OCI-LY1 (cell line): ENCODE results near the gene CCL19.

Experiments
- H2AFZ ChIP-seq: fragments of 200-600 bp; sonication (generic), shearing (Covaris generic); 2 replicates; pipeline ENCODE4 v1.6.0; 2014; ENCODE audit warnings: antibody characterized with exemption, mild to moderate bottlenecking, low read length
- H3F3A ChIP-seq: fragments of 200-600 bp; sonication (generic), shearing (Covaris generic); 2 replicates; pipeline ENCODE4 v1.6.0; 2014; ENCODE audit warnings: mild to moderate bottlenecking, antibody characterized with exemption, low read length, moderate library complexity; ENCODE audit not compliant: insufficient read depth
- H3K27ac ChIP-seq: fragments of 200-600 bp; sonication (generic); 2 replicates; pipeline ENCODE4 v1.5.1; 2014; ENCODE audit warnings: low read length, mixed run types, mild to moderate bottlenecking, low read depth; ENCODE audit not compliant: poor library complexity, severe bottlenecking
- H3K27me3 ChIP-seq: fragments of 200-600 bp; sonication (generic); 2 replicates; pipeline ENCODE4 v1.6.0; 2014; ENCODE audit warnings: antibody characterized with exemption, mild to moderate bottlenecking, low read length, moderate library complexity; ENCODE audit not compliant: insufficient read depth
- H3K36me3 ChIP-seq: fragments of 200-600 bp; sonication (generic); 2 replicates; pipeline ENCODE4 v1.6.1; 2014; ENCODE audit warnings: mild to moderate bottlenecking, antibody characterized with exemption, low read length, moderate library complexity, mixed read lengths; ENCODE audit not compliant: insufficient read depth
- H3K4me1 ChIP-seq: fragments of 200-600 bp; sonication (generic); 2 replicates; pipeline ENCODE4 v1.5.1; 2014; ENCODE audit warnings: mild to moderate bottlenecking, low read length, moderate library complexity; ENCODE audit not compliant: insufficient read depth, severe bottlenecking
- H3K4me2 ChIP-seq: fragments of 200-600 bp; sonication (generic), shearing (Covaris generic); 2 replicates; pipeline ENCODE4 v1.6.1; 2014; ENCODE audit warnings: low read length
- H3K4me3 ChIP-seq: fragments of 200-600 bp; sonication (generic); 2 replicates; pipeline ENCODE4 v1.5.1; 2014; ENCODE audit warnings: low read length, low read depth, mild to moderate bottlenecking, mixed read lengths; ENCODE audit not compliant: poor library complexity, severe bottlenecking
- H3K79me2 ChIP-seq: fragments of 200-600 bp; shearing (Covaris generic); 2 replicates; pipeline ENCODE4 v1.6.1; 2016; ENCODE audit warnings: mixed run types, low read length, mixed read lengths; ENCODE audit not compliant: insufficient read depth
- H3K9ac ChIP-seq: fragments of 200-600 bp; sonication (generic), shearing (Covaris generic); 2 replicates; pipeline ENCODE4 v1.6.1; 2014; ENCODE audit warnings: mild to moderate bottlenecking, low read length, mixed read lengths
- H3K9me2 ChIP-seq: fragments of 200-600 bp; sonication (generic), shearing (Covaris generic); 2 replicates; pipeline ENCODE4 v1.6.1; 2014; ENCODE audit warnings: low read depth, mild to moderate bottlenecking, low read length, mixed read lengths
- H3K9me3 ChIP-seq: fragments of 200-600 bp; shearing (Covaris generic); 2 replicates; pipeline ENCODE4 v1.6.1; 2014; ENCODE audit warnings: low read length, mixed read lengths
- H4K20me1 ChIP-seq: fragments of 200-600 bp; sonication (generic), shearing (Covaris generic); 2 replicates; pipeline ENCODE4 v1.6.0; 2016; ENCODE audit warnings: mild to moderate bottlenecking, low read length; ENCODE audit not compliant: insufficient read depth
- EZH2 ChIP-seq: fragments of 200-600 bp; sonication (generic), shearing (Covaris generic); IDR thresholded peaks from 2 replicates; pipeline ENCODE4 v1.8.0; 2017; ENCODE audit warnings: borderline replicate concordance, mixed run types, mild to moderate bottlenecking, antibody characterized with exemption, low read length, moderate library complexity, mixed read lengths
- TF ChIP-seq, protein P1 (sequence below): fragments of 200-600 bp; sonication (generic), shearing (Covaris generic); IDR thresholded peaks from 2 replicates; pipeline ENCODE4 v1.5.1; 2017; ENCODE audit warnings: mild to moderate bottlenecking, antibody characterized with exemption, low read length, moderate library complexity, mixed read lengths

The CCL19 gene

DNA sequence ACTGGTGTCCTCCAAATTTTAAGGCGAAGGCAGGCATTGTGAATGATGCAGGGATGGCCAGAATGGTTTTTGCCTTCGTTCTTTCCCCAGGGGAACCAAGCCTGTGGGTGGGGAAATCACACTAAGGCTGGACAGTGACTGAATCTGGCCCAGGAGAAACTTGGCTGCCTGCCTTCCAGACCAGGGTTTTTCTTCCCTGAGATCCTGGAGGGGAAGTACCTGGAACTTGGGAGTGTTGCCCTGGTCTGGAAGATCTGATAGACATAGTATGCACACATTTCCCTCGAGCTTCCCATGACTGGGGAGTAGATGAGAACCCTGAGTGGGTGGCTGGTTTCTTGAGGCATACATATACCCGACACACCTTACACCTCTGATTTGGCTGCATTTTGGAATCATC, 39.8 kb downstream of the CCL19 start:
- H3K4me1 ChIP-seq: peaks cover 25% of the 10 kb centered on the region
- no peaks in the 10 kb centered on the region for H3F3A ChIP-seq
- H3K4me3 ChIP-seq: no peak overlapping the region
- H2AFZ ChIP-seq: no peak overlapping the region
- H3K27ac ChIP-seq: no peak overlapping the region
- H3K9me2 ChIP-seq: no peaks in the 10 kb centered on the region
- H3K4me2 ChIP-seq: peak overlapping the region; percentile 46; the same call in 1 of the 2 replicates
- H3K79me2 ChIP-seq: no peaks in the 10 kb centered on the region
- peaks cover 35% of the 10 kb centered on the region for H3K36me3 ChIP-seq
- TF ChIP-seq, protein P1, sequence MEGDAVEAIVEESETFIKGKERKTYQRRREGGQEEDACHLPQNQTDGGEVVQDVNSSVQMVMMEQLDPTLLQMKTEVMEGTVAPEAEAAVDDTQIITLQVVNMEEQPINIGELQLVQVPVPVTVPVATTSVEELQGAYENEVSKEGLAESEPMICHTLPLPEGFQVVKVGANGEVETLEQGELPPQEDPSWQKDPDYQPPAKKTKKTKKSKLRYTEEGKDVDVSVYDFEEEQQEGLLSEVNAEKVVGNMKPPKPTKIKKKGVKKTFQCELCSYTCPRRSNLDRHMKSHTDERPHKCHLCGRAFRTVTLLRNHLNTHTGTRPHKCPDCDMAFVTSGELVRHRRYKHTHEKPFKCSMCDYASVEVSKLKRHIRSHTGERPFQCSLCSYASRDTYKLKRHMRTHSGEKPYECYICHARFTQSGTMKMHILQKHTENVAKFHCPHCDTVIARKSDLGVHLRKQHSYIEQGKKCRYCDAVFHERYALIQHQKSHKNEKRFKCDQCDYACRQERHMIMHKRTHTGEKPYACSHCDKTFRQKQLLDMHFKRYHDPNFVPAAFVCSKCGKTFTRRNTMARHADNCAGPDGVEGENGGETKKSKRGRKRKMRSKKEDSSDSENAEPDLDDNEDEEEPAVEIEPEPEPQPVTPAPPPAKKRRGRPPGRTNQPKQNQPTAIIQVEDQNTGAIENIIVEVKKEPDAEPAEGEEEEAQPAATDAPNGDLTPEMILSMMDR: no peak
- no peak for TF ChIP-seq EZH2
- no peaks in the 10 kb centered on the region for H4K20me1 ChIP-seq
- no peaks in the 10 kb centered on the region for H3K9me3 ChIP-seq
- H3K9ac ChIP-seq: no peak overlapping the region
- H3K27me3 ChIP-seq: no peaks in the 10 kb centered on the region; the same call in 1 of the 2 replicates

DNA sequence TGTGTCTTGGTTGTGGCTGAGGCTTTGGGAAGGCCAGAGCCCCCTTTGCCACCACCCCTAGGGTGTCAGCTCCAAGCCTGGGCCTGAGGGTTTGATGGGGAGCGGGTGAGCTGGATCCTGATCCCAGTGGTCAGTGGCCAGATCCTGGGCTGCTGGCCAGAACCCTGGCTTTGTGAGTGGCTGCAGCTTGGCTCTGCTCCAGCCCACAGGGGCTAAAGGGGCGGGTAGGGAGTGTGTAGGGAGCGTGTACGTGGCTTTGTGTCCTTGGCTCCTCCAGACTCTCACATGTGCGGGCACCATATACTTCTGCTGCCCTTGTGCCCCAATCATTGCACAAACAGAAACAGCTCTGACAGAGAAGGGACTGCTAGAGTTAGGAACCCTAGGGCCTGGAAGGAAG, 40.3 kb downstream of the CCL19 start:
- Histone ChIP-seq H3K36me3 (peaks cover 35% of the 10 kb centered on the region), H3K27me3 (no peaks in the 10 kb centered on the region), H3K4me1 (peaks cover 29% of the 10 kb centered on the region), H2AFZ (no peak overlapping the region), H3K79me2 (no peaks in the 10 kb centered on the region), H3K9me3 (no peaks in the 10 kb centered on the region), H3K9me2 (no peaks in the 10 kb centered on the region), H3K4me3 (no peak overlapping the region), H3K4me2 (no peak overlapping the region), H4K20me1 (no peaks in the 10 kb centered on the region), H3K9ac (no peak overlapping the region), H3K27ac (no peak overlapping the region), H3F3A (no peaks in the 10 kb centered on the region)
- TF ChIP-seq, protein P1: no peak
- TF ChIP-seq EZH2: no peak

DNA sequence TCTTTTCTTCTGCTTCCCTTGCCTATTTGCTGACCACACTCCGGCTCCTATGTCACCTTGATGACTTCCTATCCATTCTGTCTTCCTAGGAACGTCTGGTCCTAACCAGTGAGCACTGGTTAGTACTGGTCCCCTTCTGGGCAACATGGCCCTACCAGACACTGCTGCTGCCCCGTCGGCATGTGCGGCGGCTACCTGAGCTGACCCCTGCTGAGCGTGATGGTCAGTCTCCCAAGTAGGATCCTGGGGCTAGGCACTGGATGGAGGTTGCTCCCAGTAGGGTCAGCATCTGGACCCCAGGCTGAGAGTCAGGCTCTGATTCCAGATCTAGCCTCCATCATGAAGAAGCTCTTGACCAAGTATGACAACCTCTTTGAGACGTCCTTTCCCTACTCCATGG, 42.4 kb downstream of the CCL19 start:
- H3K4me1 ChIP-seq: peaks cover 29% of the 10 kb centered on the region
- no peaks in the 10 kb centered on the region for H3K27me3 ChIP-seq
- no peak overlapping the region for H3K4me3 ChIP-seq
- H3K36me3 ChIP-seq: peaks cover 35% of the 10 kb centered on the region
- no peaks in the 10 kb centered on the region for H3K9me3 ChIP-seq
- H3K9ac ChIP-seq: no peak overlapping the region
- no peak for TF ChIP-seq EZH2
- TF ChIP-seq, protein P1: no peak
- H3K9me2 ChIP-seq: no peaks in the 10 kb centered on the region
- no peaks in the 10 kb centered on the region for H4K20me1 ChIP-seq
- H3K79me2 ChIP-seq: no peaks in the 10 kb centered on the region
- no peak overlapping the region for H3K4me2 ChIP-seq
- no peak overlapping the region for H2AFZ ChIP-seq
- no peaks in the 10 kb centered on the region for H3F3A ChIP-seq
- H3K27ac ChIP-seq: no peak overlapping the region
